GM18867 (cell line): Measurements from ENCODE around the gene KCNMA1.

Experiments used
- ATAC-seq: cut with Tn5 transposase; IDR thresholded peaks from one replicate; pipeline ENCODE4 v1.9.1; 2021; ENCODE audit warnings: mild to moderate bottlenecking, moderate library complexity; ENCODE audit not compliant: unreplicated experiment

KCNMA1 gene

DNA sequence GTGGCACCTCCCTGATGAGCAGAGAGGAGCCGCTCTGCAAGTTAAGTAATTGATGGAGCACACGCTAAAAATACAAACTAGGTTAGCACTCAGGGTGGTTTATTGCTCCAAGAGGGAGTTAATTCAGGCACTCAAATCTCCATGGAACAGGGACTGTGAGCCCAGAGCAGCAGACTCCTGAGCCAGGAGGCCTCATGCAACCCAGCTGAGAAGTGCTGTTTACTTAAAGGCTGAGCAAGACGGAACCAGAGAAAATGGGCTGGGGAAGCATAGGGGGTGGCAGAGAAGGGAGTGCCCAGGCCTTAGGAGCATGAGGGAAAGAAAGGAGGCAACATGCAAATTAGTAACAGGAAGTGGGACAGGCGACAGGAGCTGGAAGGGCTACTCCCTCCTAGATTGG lies 174.1 kb downstream of the KCNMA1 start:
- no peak for ATAC-seq

- no peak for ATAC-seq
These were observed 175.8 kb downstream of the KCNMA1 start for GRCh38 chr10:77461636-77462296.

GRCh38 chr10:77459905-77460304 lies 177.7 kb downstream of the KCNMA1 start:
- no peak for ATAC-seq

GRCh38 chr10:77458986-77459590 lies 178.5 kb downstream of the KCNMA1 start:
- no peak for ATAC-seq

DNA sequence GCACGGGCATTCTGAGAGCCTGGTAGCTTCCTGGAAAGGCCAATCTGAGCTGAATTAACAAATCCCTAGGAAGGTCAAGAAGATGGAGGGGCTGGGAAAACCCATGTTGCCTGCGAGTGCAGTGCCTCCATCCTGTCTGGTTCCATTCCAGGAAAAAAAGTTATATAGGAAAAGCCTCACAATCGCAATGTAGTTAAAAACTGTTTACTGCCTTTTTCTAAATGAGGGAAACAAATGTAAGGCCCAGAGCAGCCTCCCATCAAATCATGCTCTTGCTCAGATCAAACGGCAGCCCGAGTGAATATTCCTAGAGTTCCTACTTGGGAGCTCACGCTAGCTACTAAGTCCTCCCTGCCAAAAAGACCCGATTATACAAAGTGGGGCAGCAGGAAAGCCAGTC lies 179.9 kb downstream of the KCNMA1 start:
- ATAC-seq, result no peak

- ATAC-seq, result no peak
These were observed 180.3 kb downstream of the KCNMA1 start for GRCh38 chr10:77457266-77457665.

DNA sequence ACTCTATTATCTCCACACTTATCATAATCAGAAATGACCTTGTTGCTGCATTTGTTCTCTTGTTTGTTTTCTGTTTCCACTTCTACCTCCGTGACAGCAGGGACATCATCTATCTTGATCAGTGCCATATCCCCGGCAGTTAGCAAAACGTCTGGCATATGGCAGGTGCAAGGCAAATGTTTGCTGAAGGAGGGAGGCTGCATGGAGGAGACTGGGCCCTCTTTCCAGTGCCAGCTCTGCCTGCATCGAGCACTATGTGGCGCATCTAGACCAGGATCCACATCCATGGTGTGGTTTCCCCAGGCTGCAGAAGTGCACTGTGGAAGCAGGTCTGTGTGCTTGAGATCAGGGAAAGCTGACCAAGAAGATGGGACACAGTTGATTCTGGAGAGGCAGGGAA lies 181.2 kb downstream of the KCNMA1 start:
- ATAC-seq, result no peak

DNA sequence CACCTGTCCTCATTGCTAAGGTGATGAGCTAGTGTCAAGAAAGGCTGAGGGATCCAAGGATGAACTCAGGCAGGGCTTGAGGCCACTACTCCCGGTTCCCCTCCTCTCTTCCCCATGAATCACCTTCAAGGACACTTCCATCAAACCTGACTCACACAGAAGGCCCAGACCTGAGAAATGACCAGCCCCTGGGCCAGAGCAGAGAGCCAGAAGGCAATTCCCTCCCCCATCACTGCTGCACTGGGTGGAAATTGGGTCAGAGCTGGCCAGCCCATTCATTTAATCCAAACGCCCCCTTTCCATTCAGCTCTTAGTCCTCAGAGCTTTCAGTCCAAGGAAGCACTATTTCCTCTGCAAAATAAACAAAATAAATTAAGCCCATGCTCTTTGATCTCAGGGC lies 182.0 kb downstream of the KCNMA1 start:
- ATAC-seq, result no peak

- no peak for ATAC-seq
These were observed 184.6 kb downstream of the KCNMA1 start for GRCh38 chr10:77452952-77453564.

- no peak for ATAC-seq
These were observed 185.7 kb downstream of the KCNMA1 start for GRCh38 chr10:77451886-77452285.

- ATAC-seq, result no peak
These were observed 189.4 kb downstream of the KCNMA1 start for GRCh38 chr10:77448226-77448625.

DNA sequence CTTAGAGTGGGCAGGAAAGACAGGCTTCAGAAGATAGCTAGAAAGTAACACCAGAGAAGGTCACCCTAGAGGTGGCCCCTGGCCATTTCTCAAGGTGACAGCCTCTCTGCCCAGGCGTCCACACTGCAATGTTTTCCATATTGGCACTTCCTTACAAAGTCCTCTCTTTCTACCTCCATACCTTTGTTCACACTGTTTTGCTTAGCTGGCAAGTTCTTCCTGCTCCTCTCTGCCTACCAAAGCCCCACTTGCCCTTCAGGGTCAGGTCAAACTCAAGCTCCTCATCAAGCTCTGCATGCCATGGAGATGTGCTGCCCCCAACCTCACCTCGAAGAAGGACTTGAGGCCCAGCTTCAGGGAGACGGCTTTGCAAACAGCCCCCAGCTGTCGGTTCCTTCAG lies 190.9 kb downstream of the KCNMA1 start:
- ATAC-seq, result no peak

DNA sequence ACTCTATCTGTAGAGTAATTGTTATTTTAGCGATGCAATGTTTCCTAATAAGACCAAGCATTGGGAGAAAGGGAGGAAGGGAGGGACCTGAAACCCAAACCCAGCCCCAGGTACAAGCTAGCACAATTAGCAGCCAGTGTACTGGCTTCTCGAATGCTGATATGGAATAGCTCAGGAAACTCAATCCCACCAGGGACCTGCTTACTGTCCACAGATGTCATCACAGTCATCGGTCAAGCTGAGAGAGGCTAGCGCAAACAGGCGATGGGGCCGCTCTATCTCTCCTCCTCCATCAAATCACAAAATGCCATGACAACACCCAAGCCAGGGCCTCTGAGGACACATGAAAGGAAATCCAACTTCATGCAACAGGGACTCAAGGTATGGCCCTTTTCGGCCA lies 192.1 kb downstream of the KCNMA1 start:
- no peak for ATAC-seq

DNA sequence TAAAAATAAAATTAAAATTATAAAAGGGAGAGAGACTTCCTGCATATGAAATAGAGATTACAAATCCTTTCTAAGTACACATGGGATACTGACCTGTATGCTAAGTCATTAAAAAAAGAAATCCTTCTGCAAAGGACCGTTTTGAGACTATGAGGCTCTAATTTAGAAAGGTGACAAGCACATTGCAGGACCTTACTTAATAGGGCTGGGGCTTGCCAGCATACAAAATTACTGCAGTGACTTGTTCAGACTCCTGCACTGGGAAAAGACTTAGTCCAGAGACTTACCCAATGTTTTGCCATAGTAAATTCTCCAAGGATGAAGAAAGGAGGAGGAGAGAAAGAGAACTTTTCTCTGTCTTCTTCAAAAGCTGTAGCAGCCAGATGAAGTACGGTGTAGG lies 193.6 kb downstream of the KCNMA1 start:
- no peak for ATAC-seq

GRCh38 chr10:77442699-77443189 lies 194.9 kb downstream of the KCNMA1 start:
- ATAC-seq, result no peak

DNA sequence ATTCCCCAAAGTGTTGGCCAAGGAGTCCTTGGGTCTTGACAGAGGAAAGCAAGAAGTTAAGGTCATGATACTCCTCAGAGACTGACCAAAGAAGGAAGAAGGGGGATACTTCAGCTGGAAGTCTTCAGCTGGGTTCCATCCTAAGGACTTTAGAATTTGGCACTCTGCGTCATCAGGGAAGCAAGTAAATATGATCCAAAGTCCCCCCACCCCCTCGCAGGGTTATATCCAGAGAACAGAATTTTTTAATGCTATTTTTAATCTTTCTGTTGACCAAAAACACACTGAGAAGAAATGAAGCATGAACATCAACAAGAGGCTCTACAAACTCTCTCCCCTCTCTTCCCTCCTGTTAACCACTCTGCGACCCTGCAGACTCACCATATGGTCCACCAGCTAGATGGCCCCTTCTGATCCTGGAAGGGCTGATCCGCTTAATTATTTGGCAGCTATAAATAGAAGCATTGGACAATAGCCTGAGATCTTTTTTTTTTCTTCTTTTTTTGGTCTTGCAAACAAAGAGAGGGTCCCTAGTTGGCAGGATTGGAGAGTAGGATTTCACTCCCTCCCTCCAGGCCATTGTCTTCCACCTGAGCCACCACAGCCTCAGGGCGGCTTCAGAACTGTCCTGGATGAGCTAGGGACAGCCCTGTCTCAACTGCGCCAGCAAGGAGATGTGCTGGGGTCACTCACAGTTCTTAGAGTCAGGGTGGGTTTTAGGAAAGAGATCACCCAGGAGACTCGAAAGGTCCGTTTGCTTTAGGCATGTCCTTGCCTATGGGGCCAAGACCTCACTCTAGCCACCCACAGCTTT lies 196.0 kb downstream of the KCNMA1 start:
- ATAC-seq, result no peak

DNA sequence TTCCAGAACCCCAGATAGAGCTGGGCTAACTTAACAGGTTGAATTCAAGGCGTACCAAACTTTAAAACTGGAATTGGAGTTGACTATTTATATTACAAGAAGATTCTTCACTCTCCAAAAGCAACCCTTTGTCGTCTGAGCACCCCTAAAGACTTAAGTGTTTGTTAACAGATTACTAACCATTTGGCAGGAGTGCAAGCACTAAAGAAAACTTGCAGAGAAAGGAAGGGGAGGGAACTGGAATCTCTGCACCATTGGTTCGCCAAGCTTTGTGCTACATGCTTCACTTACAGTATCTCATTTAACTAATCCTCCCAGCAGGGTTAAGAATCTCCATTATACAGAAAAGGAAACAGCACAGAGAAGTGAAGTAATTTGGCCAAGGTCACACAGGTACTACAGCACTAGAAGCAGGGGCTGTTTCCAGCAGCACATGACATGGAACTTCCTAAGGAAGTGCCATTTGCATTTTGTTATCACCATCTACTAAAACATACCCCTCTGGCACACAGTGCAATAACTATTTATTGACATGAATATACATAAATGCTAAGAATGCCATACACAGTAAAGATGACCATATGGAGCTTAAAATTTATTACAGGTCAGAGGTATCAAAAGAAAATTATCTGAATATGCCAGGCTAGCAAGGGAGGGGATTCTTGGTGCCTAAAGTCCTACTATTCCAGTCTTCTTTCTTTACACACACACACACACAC lies 201.2 kb downstream of the KCNMA1 start:
- no peak for ATAC-seq

GRCh38 chr10:77433546-77433945 lies 204.1 kb downstream of the KCNMA1 start:
- ATAC-seq, result no peak

- no peak for ATAC-seq
These were observed 205.4 kb downstream of the KCNMA1 start for GRCh38 chr10:77431980-77432797.

DNA sequence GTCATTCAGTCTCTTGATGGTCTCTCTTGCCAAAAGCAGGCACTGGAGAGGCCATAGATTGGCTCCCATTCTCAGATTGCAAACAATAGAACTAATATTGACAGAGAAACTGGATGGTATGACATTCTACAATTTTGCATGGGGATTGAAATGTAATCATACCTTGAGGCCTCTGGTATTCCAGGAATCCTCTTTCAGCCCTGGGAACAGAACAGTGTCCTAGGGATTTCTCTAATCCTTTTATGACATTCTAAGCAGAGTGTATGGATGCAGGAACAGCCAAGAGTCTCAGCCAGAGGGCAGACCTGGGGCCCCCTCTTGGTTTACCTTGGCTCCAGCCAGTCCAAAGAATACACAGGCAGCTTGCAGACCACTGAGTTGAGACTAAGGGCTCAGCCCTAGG lies 206.4 kb downstream of the KCNMA1 start:
- no peak for ATAC-seq
